ENCODE measurements around the gene COQ8A.

- TF ChIP-seq, protein P1, sequence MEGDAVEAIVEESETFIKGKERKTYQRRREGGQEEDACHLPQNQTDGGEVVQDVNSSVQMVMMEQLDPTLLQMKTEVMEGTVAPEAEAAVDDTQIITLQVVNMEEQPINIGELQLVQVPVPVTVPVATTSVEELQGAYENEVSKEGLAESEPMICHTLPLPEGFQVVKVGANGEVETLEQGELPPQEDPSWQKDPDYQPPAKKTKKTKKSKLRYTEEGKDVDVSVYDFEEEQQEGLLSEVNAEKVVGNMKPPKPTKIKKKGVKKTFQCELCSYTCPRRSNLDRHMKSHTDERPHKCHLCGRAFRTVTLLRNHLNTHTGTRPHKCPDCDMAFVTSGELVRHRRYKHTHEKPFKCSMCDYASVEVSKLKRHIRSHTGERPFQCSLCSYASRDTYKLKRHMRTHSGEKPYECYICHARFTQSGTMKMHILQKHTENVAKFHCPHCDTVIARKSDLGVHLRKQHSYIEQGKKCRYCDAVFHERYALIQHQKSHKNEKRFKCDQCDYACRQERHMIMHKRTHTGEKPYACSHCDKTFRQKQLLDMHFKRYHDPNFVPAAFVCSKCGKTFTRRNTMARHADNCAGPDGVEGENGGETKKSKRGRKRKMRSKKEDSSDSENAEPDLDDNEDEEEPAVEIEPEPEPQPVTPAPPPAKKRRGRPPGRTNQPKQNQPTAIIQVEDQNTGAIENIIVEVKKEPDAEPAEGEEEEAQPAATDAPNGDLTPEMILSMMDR (IDR thresholded peaks at IDR 0.05), result no peak
- TF ChIP-seq EP300 (IDR thresholded peaks at IDR 0.05), result no peak
- no peak for TF ChIP-seq POLR2AphosphoS5 (IDR thresholded peaks at IDR 0.05)
These were observed 8.4 kb downstream of the COQ8A start for GRCh38 chr1:226948480-226948879.
